GM19324 (cell line): Measurements from ENCODE around the gene PLCD3.
A peak's percentile ranks its signal among the peaks of the same experiment; 100 is the strongest.

Experiments
- ATAC-seq: cut with Tn5 transposase; IDR thresholded peaks from one replicate; pipeline ENCODE4 v1.9.1; 2021; ENCODE audit warnings: mild to moderate bottlenecking, moderate library complexity; ENCODE audit not compliant: unreplicated experiment, low FRiP score

Gene PLCD3, protein sequence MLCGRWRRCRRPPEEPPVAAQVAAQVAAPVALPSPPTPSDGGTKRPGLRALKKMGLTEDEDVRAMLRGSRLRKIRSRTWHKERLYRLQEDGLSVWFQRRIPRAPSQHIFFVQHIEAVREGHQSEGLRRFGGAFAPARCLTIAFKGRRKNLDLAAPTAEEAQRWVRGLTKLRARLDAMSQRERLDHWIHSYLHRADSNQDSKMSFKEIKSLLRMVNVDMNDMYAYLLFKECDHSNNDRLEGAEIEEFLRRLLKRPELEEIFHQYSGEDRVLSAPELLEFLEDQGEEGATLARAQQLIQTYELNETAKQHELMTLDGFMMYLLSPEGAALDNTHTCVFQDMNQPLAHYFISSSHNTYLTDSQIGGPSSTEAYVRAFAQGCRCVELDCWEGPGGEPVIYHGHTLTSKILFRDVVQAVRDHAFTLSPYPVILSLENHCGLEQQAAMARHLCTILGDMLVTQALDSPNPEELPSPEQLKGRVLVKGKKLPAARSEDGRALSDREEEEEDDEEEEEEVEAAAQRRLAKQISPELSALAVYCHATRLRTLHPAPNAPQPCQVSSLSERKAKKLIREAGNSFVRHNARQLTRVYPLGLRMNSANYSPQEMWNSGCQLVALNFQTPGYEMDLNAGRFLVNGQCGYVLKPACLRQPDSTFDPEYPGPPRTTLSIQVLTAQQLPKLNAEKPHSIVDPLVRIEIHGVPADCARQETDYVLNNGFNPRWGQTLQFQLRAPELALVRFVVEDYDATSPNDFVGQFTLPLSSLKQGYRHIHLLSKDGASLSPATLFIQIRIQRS

DNA sequence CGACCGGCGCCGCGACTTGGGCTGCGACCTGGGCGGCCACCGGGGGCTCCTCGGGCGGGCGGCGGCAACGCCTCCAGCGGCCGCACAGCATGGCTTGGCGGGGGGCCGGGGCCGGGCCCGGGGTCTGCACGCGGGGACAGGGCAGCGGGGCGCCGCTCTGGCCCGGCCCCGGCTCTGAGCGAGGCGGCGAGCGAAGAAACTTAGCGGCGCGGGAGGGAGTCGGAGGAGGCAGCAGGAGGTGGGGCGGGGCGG lies at the start of gene PLCD3:
PLCD3 (minus strand) TSS at position 196 of the 252 bp plus-strand sequence; CDS start at position 91, 105 bp downstream.
- peak; percentile 22 for ATAC-seq

DNA sequence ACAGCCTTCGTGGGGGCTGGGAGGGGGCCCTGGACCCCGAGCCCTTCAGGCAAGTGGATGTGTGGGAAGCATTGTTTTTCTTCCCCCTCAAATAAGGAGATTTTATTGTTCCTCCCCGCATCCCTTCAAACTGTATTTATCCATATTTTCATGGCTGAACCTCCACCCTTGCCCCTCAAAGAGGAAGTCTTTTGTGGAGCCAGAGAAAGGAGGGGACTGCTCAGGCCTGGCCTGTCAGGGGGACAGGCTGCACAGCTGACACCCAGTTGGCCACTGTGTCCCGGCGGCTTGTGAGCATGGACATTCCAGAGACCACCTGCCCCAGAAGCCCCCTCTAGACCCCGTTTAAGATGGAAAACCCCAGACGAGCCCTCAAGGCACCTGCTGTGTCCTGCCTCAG lies 45.2 kb upstream of the PLCD3 start:
- no peak for ATAC-seq

DNA sequence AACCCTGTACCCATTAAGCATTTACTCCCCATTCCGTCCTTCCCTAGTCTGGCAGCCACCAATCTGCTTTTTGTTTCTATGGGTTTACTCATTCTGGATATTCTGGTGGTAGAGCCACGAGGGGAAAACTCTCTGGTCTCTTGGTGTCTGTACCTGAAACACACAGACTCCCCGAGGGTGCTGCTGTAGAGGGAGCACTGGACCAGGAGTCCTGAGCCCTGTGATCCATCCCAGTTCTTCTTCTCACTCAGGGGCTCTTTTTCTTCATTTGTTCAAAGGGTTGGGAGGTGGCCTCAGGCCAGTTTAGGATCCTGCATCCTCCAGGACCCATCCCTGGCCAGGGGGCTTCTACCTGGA lies 43.4 kb upstream of the PLCD3 start:
- no peak for ATAC-seq

DNA sequence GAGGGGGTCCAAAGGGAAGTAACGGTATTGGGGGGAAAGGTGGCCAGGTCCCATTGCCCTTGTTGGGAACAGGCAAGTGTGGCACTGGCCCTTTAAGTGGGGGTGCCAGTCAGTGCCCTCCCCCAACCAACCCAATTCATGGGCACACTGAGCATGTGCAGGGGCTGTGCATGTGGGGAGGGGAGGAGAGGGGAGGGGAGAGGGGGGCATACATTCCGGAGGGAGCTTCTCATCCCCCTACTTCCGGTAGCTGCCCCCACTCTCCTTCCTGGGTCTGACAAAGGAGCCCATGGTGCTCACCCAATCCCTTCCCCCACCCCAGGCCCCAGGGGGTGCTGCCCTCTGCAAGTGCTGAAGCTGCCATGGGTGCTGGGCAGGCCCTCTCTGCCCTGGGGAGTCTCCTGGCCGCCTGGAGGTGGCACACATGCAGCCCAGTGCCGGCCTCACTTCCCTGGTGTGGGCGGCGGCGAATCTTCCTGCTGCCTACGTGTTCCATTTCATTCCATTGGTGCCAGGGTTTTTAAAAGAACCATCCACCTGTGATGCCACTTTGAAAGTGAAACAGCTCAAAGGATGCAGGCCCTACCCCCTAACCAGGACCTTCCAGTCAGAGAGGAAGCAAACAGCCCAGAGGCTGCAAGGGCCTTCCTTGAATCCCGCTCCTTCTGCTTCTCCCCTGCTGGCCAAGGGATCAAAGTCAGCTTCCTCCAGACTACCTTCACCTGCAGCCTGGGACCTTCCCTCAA lies 40.4 kb upstream of the PLCD3 start:
- peak; percentile 51 for ATAC-seq

DNA sequence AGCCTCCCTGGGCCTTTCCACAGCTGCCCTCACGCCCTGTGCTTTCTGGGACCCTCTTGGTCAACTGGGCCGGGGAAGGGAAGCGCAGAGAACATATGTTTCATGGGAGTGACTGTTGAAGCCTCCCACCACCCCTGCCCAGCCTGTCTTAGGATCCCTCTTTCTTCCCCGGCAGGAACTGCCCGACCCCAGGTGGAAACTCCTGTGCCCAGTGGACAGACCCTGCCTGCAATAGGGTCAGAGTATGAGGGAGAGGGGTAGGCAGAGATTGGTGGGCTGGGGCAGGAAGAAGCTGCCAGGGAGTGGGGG lies 39.9 kb upstream of the PLCD3 start:
- ATAC-seq: no peak

DNA sequence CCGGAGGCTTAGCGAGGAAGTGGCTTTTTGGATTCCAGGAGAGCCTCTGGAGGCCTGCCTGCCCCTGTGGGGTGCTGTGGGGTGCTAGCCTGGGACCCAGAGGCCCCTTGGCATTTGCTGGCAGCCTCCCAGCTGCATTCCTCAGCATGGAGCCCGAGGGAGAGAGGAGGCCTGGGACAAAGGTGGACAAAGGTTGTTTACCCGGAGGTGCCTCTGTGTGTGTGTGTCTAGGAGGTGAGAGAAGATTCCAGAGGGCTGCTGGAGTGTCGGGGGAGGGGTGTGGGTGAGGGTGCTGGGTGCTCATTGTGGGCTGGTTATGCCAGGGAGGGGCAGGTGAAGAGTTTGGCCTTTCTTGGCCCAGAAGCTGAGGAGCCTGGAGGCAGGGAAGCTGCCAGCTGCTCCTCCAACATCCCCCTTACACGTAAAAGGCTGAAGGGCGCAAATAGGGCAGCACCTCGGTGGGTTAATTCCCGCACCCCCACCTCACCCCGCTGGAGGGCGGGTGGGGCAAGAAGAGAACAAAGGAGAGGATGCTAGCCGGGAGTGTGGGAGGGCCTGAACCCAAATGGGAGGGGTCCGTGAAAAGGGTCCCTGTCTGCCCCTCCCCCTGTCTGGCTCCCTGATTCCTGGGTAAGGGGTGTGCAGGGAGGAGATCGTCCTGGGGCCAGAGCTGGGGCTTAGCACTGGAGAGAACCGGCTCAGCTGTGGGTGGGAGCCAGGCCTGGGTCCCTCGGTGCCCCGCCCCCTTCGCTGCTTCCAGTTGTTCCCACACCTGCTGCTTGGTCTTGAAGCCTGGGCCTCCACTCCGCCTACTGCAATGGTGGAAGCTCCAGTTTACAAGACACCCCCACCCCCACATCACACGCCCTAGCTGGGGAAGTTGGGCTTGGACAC lies 39.3 kb upstream of the PLCD3 start:
- ATAC-seq: no peak

DNA sequence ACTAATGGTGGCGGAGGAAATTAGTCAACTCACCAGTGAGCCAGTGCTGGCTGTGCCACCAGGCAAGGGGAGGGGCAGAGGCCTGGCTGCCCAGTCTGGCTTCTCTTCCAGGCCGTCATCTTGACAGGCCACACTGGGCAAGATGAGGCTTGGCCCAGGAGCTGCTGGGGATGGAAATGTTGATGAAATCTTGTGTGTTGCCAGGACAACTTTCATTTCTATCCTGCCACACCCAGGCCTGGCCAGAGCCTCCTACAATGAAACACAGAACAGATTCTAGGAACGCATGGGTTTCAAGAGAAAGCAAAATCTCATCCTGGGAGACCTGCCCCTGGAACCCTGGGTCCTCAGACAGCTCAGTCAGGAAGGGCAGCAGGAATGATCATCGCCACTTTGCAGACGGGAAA lies 38.6 kb upstream of the PLCD3 start:
- no peak for ATAC-seq

DNA sequence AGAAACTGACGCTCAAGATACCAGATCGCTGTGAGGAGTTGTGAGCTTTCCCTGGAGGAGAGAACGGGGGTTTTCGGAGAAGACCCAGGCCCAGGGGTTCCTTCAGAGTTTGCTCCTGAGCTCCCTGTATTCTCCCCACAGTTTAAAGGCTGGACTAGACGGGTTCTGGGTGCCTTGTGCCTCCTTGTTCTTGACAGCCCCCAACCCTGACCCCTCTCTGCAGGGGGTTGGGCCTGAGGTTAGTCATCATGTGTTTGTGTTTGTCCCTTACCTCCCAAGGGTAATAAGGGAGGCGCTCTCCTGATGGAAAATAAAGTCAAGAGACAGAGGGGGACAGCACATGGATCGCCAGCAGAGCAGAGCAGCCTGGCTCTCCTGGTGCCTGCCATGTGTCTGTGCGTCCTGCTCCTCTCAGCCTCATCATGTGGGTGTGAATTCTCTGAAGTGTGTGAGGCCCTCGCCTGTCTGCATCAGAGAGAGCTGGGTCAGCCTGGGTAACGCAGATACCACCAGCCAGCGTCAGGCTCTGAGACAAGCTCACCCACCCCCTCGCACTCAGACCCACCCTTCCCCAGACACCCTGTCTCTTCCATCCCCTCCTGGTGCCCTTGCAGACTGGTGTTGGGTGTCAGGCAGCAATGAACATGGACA lies 38.1 kb upstream of the PLCD3 start:
- ATAC-seq: no peak

DNA sequence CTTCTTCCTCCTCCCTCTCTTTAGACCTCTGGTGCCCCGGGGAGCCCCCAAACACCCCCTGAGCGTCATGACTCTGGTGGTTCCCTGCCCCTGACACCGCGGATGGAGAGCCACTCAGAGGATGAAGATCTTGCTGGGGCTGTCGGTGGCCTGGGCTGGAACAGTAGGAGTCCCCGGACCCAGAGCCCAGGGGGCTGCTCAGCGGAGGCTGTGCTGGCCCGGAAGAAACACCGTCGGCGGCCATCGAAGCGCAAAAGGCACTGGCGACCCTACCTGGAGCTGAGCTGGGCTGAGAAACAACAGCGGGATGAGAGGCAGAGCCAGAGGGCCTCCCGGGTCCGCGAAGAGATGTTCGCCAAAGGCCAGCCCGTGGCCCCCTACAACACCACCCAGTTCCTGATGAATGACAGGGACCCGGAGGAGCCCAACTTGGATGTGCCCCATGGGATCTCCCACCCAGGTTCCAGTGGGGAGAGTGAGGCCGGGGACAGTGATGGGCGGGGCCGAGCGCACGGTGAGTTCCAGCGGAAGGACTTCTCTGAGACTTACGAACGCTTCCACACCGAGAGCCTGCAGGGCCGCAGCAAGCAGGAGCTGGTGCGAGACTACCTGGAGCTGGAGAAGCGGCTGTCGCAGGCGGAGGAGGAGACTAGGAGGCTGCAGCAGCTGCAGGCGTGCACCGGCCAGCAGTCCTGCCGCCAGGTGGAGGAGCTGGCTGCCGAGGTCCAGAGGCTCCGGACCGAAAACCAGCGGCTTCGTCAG lies 36.9 kb upstream of the PLCD3 start:
- ATAC-seq: no peak

DNA sequence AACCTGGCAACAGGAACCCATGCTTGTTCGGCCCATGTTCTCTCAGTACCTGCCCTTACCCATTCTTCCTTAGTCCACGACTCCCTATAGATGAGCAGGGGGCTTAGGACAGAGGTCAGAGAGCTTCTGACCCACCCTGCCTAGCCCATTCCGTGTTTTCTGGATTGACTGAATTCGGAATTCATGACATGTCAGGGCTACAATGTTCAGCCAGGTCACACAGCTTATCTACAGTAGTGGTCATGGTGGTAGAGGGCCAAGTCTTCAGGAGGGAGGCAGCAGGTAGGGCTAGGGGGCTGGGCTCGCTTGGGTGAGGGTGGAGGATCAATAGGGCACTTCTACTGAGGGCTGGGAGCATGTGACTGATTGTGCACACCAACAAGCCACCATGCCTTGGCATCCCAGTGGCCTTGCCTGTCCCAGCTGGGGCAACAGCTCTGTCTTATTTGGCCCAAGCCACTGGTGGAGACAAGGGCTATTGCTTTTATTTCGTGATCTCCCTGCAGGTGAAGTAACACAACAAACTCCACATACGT lies 32.5 kb upstream of the PLCD3 start:
- ATAC-seq: no peak

DNA sequence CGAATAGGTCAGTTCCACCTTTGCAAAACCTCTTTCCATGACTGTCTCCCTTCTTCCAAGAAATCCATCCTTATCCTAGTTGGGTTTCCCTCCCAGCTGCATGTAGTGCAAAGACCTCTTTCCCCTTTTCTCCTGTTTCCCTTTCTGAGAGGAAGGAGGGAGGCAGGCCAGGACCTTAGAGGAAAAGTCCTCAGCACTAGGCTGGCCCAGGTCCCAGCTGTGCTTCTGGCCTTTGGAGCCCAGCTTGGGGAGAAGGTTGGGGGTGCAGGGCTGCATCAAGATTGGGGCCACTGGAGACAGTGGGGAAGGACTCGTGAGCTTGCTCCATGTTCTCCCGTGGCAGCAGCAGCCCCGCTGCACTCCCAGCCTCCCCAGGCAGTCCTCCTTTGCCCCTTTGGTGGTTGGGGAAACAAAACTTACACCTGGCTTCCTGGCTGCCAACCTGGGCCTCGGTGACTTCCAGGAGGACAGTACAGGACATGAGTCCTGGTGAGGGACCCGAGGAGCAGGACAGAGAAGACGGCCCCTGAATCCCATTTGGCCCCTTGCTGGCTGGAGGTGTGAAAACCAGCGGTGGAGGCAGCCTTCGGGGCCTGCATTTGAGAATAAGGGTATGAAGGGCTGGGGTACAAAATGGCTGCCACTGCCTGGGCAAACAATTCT lies 29.8 kb upstream of the PLCD3 start:
- ATAC-seq: no peak

DNA sequence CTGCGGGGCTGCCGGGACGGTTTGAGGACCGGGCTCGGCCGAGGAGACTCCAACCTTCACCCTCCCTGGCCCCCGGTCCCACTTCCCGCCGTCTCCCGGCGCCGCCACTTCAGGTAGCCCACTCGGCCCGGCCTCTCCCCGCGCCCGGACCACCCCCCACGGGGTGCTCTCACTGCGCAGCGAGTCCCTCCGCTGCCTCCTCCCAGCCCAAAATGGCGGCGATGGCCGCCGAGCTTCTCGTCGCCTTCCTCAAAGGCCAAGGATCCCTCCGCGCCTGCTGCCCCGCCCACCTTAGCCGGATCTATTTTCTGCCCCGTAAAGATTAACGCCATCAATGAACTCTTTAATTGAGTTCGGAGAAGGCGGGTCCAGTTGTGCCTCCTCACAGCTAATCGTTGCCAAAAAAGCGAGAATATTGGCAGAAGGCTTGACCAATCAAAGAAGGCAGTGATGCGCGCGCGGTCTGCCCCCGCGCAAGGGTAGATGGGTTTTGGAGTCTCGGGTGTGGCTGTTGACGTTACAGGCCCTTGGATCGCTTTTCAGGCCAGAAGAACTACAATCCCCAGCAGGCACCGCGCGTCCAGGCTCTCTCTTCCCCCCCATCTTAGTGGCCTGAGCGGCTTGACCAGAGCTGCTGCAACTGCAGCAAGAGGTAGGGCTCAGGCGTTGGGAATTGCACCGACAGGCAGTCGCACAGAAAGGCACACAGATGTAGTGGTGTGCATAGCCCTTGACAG lies 29.1 kb upstream of the PLCD3 start, which contains the start of gene HEXIM2:
HEXIM2 (plus strand) TSS at position 588 of the 737 bp plus-strand sequence. CDS start 919 bp downstream, outside the sequence.
- ATAC-seq: peak; percentile 91

DNA sequence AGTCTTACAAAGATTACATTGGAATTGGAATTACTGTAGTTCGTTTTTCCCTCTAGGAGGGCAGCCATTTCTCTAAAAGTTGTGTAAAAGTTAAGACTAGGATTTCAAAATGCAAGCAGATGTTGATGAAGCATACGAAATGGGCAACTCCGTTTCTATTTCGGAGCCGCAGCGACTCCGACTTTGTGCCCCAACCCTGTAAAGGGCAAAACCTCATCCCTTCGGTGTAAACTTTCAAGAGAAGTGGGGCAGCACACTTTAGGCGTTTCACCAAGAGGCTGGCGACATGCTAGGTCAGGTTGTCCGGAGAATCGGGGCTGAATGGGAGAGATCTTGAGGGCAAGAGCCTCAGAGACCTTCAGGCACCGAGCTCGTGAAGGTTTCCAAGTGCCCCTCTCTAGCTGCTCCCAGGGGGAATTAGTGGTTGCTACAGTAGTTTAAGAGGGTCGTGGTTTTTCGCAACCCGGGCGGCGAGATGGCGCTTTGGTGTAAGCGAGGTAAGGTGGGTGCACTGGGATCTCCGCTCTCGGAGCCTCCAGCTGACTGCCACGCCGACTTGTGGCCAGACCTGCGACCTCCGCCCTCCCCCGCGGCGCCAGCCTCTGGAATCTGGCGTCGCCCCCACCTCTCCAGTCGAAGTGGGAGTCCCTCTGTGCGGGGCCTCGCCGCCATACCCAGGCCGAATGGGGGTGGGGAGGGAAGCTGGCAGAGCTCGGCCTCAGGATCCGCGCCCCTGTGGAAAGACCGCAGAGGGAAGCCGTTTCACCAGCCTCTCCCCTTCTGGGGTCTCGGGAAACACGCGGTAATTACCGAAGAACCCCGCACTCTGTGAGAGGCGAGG lies 28.4 kb upstream of the PLCD3 start:
- ATAC-seq: peak; percentile 26

DNA sequence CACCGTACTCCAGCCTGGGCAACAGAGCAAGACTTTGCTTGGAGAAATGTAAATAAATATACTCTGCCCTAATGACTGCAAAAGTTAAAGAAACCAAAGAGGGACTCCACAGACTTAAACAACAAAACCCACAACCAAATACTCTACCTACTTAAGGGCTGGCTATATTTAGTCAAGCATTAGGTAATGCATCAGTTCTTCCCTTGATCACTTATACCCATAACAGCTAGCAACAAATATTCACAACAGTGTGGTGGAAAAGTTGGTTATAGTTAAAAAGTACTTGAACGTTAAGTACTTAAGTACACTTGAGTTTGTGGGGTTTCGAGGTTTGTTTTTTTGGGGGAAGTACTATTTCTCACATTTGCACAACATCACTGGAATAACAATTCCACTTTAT lies 23.9 kb upstream of the PLCD3 start:
- no peak for ATAC-seq

DNA sequence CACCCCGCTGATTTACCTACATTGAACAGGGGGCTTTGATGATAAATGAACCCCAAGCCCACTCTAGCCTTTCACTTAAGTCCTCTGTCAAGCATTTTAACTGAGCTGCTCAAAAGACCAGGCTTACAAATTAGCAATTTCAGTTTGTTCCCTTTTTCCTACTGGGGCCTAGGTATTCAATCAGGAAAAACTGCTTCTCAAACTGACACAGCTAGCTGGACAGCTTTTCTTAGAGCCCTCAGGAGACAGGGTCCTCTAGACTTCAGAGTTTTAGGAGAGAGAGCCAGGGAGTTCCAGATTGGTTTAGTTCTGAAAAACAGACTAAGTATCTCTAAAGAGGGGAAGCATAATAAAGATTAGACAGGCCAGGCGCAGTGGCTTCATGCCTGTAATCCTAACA lies 23.2 kb upstream of the PLCD3 start:
- ATAC-seq: no peak

DNA sequence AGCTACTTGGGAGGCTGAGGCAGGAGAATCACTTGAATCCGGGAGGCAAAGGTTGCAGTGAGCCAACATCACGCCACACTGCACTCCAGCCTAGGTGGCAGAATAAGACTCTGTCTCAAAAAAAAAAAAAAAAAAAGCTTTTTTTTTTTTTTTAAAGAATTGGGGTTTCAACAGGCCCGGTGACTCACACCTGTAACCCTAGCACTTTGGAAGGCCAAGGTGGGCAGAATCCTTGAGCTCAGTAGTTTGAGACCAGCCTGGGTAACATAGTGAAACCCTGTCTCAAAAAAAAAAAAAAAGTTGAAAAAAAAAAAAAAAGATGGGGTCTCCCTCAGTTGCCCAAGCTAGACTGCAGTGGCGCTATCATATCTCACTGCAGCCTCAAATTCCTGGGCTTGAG lies 22.7 kb upstream of the PLCD3 start:
- ATAC-seq: no peak
